ENCODE data around the gene CA14.
A peak's percentile ranks its signal among the peaks of the same experiment; 100 is the strongest.
"Not testable (repeated sequence)": the region's sequence is repeated elsewhere in the genome, so short reads cannot be mapped to it uniquely, and the experiment has no call there.

The CA14 gene

GRCh38 chr1:150235852-150236613 is 21.5 kb upstream of the CA14 start, which contains the start of gene ANP32E:
ANP32E (minus strand) TSS chr1:150236112; CDS start chr1:150235786, 326 bp downstream.
- DNase-seq (ENCODE audit: low read depth in 2 of 2), result peak; percentile 86 to 89

GRCh38 chr1:150236614-150237100 is 20.9 kb upstream of the CA14 start:
- no peak for DNase-seq (ENCODE audit: low read depth in 2 of 2)

GRCh38 chr1:150237176-150237575 is 20.4 kb upstream of the CA14 start:
- not testable (repeated sequence) for DNase-seq (ENCODE audit: low read depth in 2 of 2)

GRCh38 chr1:150237746-150238145 is 19.8 kb upstream of the CA14 start:
- DNase-seq (ENCODE audit: low read depth in 2 of 2), result no peak

GRCh38 chr1:150243003-150243402 is 14.6 kb upstream of the CA14 start:
- no peak for DNase-seq (ENCODE audit: low read depth in 2 of 2)

GRCh38 chr1:150249936-150250335 is 7.6 kb upstream of the CA14 start:
- DNase-seq (ENCODE audit: low read depth in 2 of 2), result no peak

- DNase-seq (ENCODE audit: low read depth in 2 of 2), result no peak
These were observed 1.4 kb upstream of the CA14 start for GRCh38 chr1:150256198-150256553.

- no peak for DNase-seq (ENCODE audit: low read depth in 2 of 2)
These were observed 826 bp upstream of the CA14 start for GRCh38 chr1:150256554-150257341.

GRCh38 chr1:150259217-150259616 is 1.6 kb downstream of the CA14 start:
- no peak for DNase-seq (ENCODE audit: low read depth in 2 of 2)

- no peak for DNase-seq (ENCODE audit: low read depth in 2 of 2)
These were observed 2.4 kb downstream of the CA14 start for GRCh38 chr1:150259758-150260669.

GRCh38 chr1:150261367-150261766 is 3.8 kb downstream of the CA14 start:
- no peak for DNase-seq (ENCODE audit: low read depth in 2 of 2)

- DNase-seq (ENCODE audit: low read depth in 2 of 2), result no peak
These were observed 5.1 kb downstream of the CA14 start for GRCh38 chr1:150262388-150263320.

GRCh38 chr1:150263549-150263948 is 6.0 kb downstream of the CA14 start:
- DNase-seq (ENCODE audit: low read depth in 2 of 2), result no peak

GRCh38 chr1:150267896-150268295 is 10.3 kb downstream of the CA14 start:
- no peak for DNase-seq (ENCODE audit: low read depth in 2 of 2)

GRCh38 chr1:150268340-150268704 is 10.7 kb downstream of the CA14 start:
- DNase-seq (ENCODE audit: low read depth in 2 of 2), result peak in 1 of 2 donors; percentile 19

- peak; percentile 87 to 95 for DNase-seq (ENCODE audit: low read depth in 2 of 2)
These were observed 11.3 kb downstream of the CA14 start, which contains the start of gene APH1A for GRCh38 chr1:150268705-150269403. APH1A (minus strand) TSS chr1:150269016; CDS start chr1:150268810, 206 bp downstream.

- no peak for DNase-seq (ENCODE audit: low read depth in 2 of 2)
These were observed 11.9 kb downstream of the CA14 start for GRCh38 chr1:150269451-150269850.

- DNase-seq (ENCODE audit: low read depth in 2 of 2), result no peak
These were observed 13.9 kb downstream of the CA14 start for GRCh38 chr1:150271291-150271959.

GRCh38 chr1:150273311-150273710 is 15.7 kb downstream of the CA14 start:
- DNase-seq (ENCODE audit: low read depth in 2 of 2), result no peak

All from stimulated activated CD4-positive, alpha-beta T cell treated with anti-CD3 and anti-CD28 coated beads, Interleukin-4, amount 100 ng/mL, for 48 hours (primary cell).